Skeletal muscle tissue (tissue), 4 donors: Measurements from ENCODE around the gene DCBLD2. TPM values are rescaled to one million over a fixed set of nuclear protein-coding genes. Genes with fewer than 3 reads are reported as not detected.
A peak's percentile ranks its signal among the peaks of the same experiment; 100 is the strongest.

ENCODE experiments used
- H3K27ac ChIP-seq: one replicate; pipeline ENCODE4 v1.7.0; 2013; ENCODE audit warnings: mild to moderate bottlenecking, low read depth, low read length, inconsistent platforms
- H3K27me3 ChIP-seq, 3 donors: one replicate each; pipeline ENCODE4 v1.7.0; 2013; ENCODE audit warnings: low read length in 3 of 3; ENCODE audit not compliant: control insufficient read depth in 3 of 3, insufficient read depth in 3 of 3
- H3K36me3 ChIP-seq, 3 donors: one replicate each; pipeline ENCODE4 v1.7.0; 2013; ENCODE audit warnings: low read length in 3 of 3; ENCODE audit not compliant: control insufficient read depth in 3 of 3, insufficient read depth in 3 of 3
- H3K4me1 ChIP-seq, 3 donors: one replicate each; pipeline ENCODE4 v1.7.0; 2013; ENCODE audit warnings: low read length in 3 of 3, mild to moderate bottlenecking in 3 of 3; ENCODE audit not compliant: control insufficient read depth in 3 of 3, insufficient read depth in 3 of 3
- H3K4me3 ChIP-seq, 3 donors: one replicate each; pipeline ENCODE4 v1.7.0; 2013; ENCODE audit warnings: low read length in 3 of 3
- H3K9ac ChIP-seq, 3 donors: one replicate each; pipeline ENCODE4 v1.7.0; 2013; ENCODE audit warnings: low read length in 3 of 3, mild to moderate bottlenecking in 3 of 3, moderate library complexity in 2 of 3, low read depth in 1 of 3
- H3K9me3 ChIP-seq, 3 donors: one replicate each; pipeline ENCODE4 v1.7.0; 2013; ENCODE audit warnings: low read length in 3 of 3; ENCODE audit not compliant: control insufficient read depth in 3 of 3
- total RNA-seq: library from RNA; depleted of rRNA; stranded (reverse); fragments of >200 nt; gene quantifications from one replicate; pipeline ENCODE4 v1.2.3, GENCODE V29; 2014
- donor health status: Osteomylitis.

The DCBLD2 gene
- total RNA-seq, 1 donor from 2014 or later, result 21.4 TPM

GRCh38 chr3:98763076-98763475 lies 138.4 kb downstream of the DCBLD2 start, which contains the start of gene ST3GAL6:
Gene ST3GAL6, plus strand, starts transcription at chr3:98763340. Its CDS starts 5,101 bp downstream, at chr3:98768441.
- Histone ChIP-seq H3K9me3 (no peaks in the 10 kb centered on the region), H3K4me3 (peak within 1 kb of the TSS in 1 of 3 donors; percentile 27), H3K27me3 (no peaks in the 10 kb centered on the region), H3K27ac (peak within 1 kb of the TSS; percentile 14), H3K36me3 (no peaks in the 10 kb centered on the region), H3K9ac (no peak within 1 kb of the TSS), H3K4me1 (peaks cover 11 to 18% (median 14%) of the 10 kb centered on the region in 3 donors)

GRCh38 chr3:98761643-98762229 lies 139.8 kb downstream of the DCBLD2 start:
- Histone ChIP-seq H3K4me1 (peaks cover 11 to 18% (median 14%) of the 10 kb centered on the region in 3 donors), H3K27ac (peak overlapping the region; percentile 33), H3K9me3 (no peaks in the 10 kb centered on the region), H3K4me3 (no peak overlapping the region), H3K9ac (no peak overlapping the region), H3K27me3 (no peaks in the 10 kb centered on the region), H3K36me3 (no peaks in the 10 kb centered on the region)

GRCh38 chr3:98759629-98760028 lies 141.9 kb downstream of the DCBLD2 start:
- no peaks in the 10 kb centered on the region for H3K27me3 ChIP-seq
- H3K27ac ChIP-seq, result no peak overlapping the region
- peaks cover 6 to 14% (median 9%) of the 10 kb centered on the region in 3 donors for H3K4me1 ChIP-seq
- H3K4me3 ChIP-seq, result no peak overlapping the region
- H3K9me3 ChIP-seq, result no peaks in the 10 kb centered on the region
- no peak overlapping the region for H3K9ac ChIP-seq
- no peaks in the 10 kb centered on the region for H3K36me3 ChIP-seq

GRCh38 chr3:98755601-98756000 lies 145.9 kb downstream of the DCBLD2 start:
- Histone ChIP-seq H3K9ac (peak overlapping the region in 1 of 3 donors; percentile 5), H3K27me3 (no peaks in the 10 kb centered on the region), H3K4me1 (no peaks in the 10 kb centered on the region), H3K4me3 (no peak overlapping the region), H3K27ac (no peak overlapping the region), H3K9me3 (no peaks in the 10 kb centered on the region), H3K36me3 (no peaks in the 10 kb centered on the region)

GRCh38 chr3:98754483-98754882 lies 147.0 kb downstream of the DCBLD2 start:
- no peaks in the 10 kb centered on the region for H3K4me1 ChIP-seq
- no peaks in the 10 kb centered on the region for H3K9me3 ChIP-seq
- peak overlapping the region; percentile 63 for H3K27ac ChIP-seq

GRCh38 chr3:98750276-98750919 lies 151.1 kb downstream of the DCBLD2 start:
- Histone ChIP-seq H3K4me3 (no peak overlapping the region), H3K9me3 (no peaks in the 10 kb centered on the region), H3K36me3 (no peaks in the 10 kb centered on the region), H3K9ac (no peak overlapping the region), H3K27ac (peak overlapping the region; percentile 39), H3K27me3 (no peaks in the 10 kb centered on the region), H3K4me1 (no peaks in the 10 kb centered on the region)

More at GRCh38 chr3:98754483-98754882, 147.0 kb downstream of the DCBLD2 start:
- H3K4me3 ChIP-seq, result peak overlapping the region in 1 of 3 donors; percentile 26
- no peaks in the 10 kb centered on the region for H3K36me3 ChIP-seq
- H3K27me3 ChIP-seq, result no peaks in the 10 kb centered on the region
- H3K9ac ChIP-seq, result peak overlapping the region in 1 of 3 donors; percentile 60

GRCh38 chr3:98746882-98747281 lies 154.6 kb downstream of the DCBLD2 start:
- Histone ChIP-seq H3K36me3 (no peaks in the 10 kb centered on the region), H3K9me3 (no peaks in the 10 kb centered on the region), H3K4me3 (no peak overlapping the region), H3K27ac (no peak overlapping the region), H3K4me1 (no peaks in the 10 kb centered on the region), H3K27me3 (no peaks in the 10 kb centered on the region), H3K9ac (no peak overlapping the region)

GRCh38 chr3:98746122-98746521 lies 155.4 kb downstream of the DCBLD2 start:
- H3K4me3 ChIP-seq, result no peak overlapping the region
- H3K36me3 ChIP-seq, result no peaks in the 10 kb centered on the region
- no peaks in the 10 kb centered on the region for H3K4me1 ChIP-seq
- H3K9ac ChIP-seq, result no peak overlapping the region
- H3K9me3 ChIP-seq, result no peaks in the 10 kb centered on the region
- H3K27ac ChIP-seq, result no peak overlapping the region
- H3K27me3 ChIP-seq, result no peaks in the 10 kb centered on the region
